Transverse colon (tissue), 4 donors: Measurements from ENCODE around the gene CFAP300. TPM values are rescaled to one million over a fixed set of nuclear protein-coding genes. Genes with fewer than 3 reads are reported as not detected.

Experiments used
- DNase-seq: peaks from one replicate; pipeline ENCODE4 v3.0.0-alpha.2; 2019
- H3K27ac ChIP-seq, 4 donors: fragments of 200-600 bp; sonication (generic); 2 replicates each; pipeline ENCODE4 v1.5.1; 2016 to 2018; ENCODE audit warnings: inconsistent platforms in 4 of 4
- H3K27me3 ChIP-seq: fragments of 200-600 bp; sonication (generic); 2 replicates; pipeline ENCODE4 v1.5.1; 2017; ENCODE audit warnings: inconsistent platforms
- H3K36me3 ChIP-seq, 4 donors: fragments of 200-600 bp; sonication (generic); 2 replicates each; pipeline ENCODE4 v1.5.1; 2017 to 2019; ENCODE audit warnings: inconsistent platforms in 4 of 4
- H3K4me1 ChIP-seq, 4 donors: fragments of 200-600 bp; sonication (generic); 2 replicates each; pipeline ENCODE4 v1.5.1; 2017 to 2020; ENCODE audit warnings: inconsistent platforms in 4 of 4
- H3K4me3 ChIP-seq, 4 donors: fragments of 200-600 bp; sonication (generic); 1 replicate in 1 of 4; 2 replicates in 3 of 4; pipeline versions ENCODE4 v1.5.1 to v1.6.1; 2017 to 2019; ENCODE audit warnings: inconsistent platforms in 4 of 4
- H3K9me3 ChIP-seq, 2 donors: fragments of 200-600 bp; sonication (generic); 2 replicates each; pipeline ENCODE4 v1.5.1; 2017 to 2019; ENCODE audit warnings: inconsistent platforms in 2 of 2
- CTCF ChIP-seq, 5 experiments: fragments of 200-600 bp in 3 of 5; fragments of 450-650 bp in 2 of 5; sonication (generic) in 3 of 5; IDR thresholded peaks; 1 replicate in 2 of 5; 2 replicates in 3 of 5; pipeline ENCODE4 v1.5.1; 2016 to 2017; ENCODE audit warnings: antibody characterized with exemption in 5 of 5, inconsistent platforms in 3 of 5, mild to moderate bottlenecking in 2 of 5, moderate library complexity in 1 of 5
- EP300 ChIP-seq: sonication (generic); formaldehyde crosslinking; IDR thresholded peaks from one replicate; pipeline ENCODE4 v1.6.1; 2017; ENCODE audit warnings: antibody characterized with exemption, low read depth
- POLR2A ChIP-seq: fragments of 450-650 bp; IDR thresholded peaks from one replicate; pipeline ENCODE4 v1.6.1; 2016; ENCODE audit warnings: antibody characterized with exemption, mild to moderate bottlenecking, moderate library complexity
- POLR2AphosphoS5 ChIP-seq, 3 donors: sonication (generic); formaldehyde crosslinking; IDR thresholded peaks; one replicate each; pipeline ENCODE4 v1.6.1; 2016; ENCODE audit warnings: antibody characterized with exemption in 3 of 3
- WGBS, 2 donors: methylation state at CpG; one replicate each; pipeline ENCODE4 v1.1.5; 2018; ENCODE audit warnings: low coverage in 1 of 2; 5-methylcytosine and 5-hydroxymethylcytosine counted together
- in situ Hi-C, 4 donors: fragments of 200-750 bp; cut with MboI; loops; one replicate each; pipeline versions ENCODE4 v1.15.0 to v1.15.1; 2017; ENCODE audit warnings: low sequenced_read_pairs in 3 of 4, low pct_ligation_motif_present in 1 of 4, low pct_unique_long_range_greater_than_20kb in 1 of 4
- intact Hi-C: fragments of 100-400 bp; cut with DNase I; formaldehyde crosslinking; loops from one replicate; pipeline ENCODE4 v1.15.1; 2023; ENCODE audit warnings: low total_unique reads
- total RNA-seq, 4 donors: library from RNA; depleted of rRNA; stranded (reverse); fragments of >200 nt; gene quantifications; one replicate each; pipeline ENCODE4 v1.1.0, GENCODE V29; 2016

Gene CFAP300
- total RNA-seq, 4 donors from 2014 or later, result 0.79 to 33.2 (median 2.2) TPM; not detected in 1

- H3K36me3 ChIP-seq, result no peaks in the 10 kb centered on the region
- TF ChIP-seq POLR2A (no peak), POLR2AphosphoS5 (IDR thresholded peaks at IDR 0.05) (no peak), EP300 (no peak), CTCF (IDR thresholded peaks at IDR 0.05) (no peak)
- no peak overlapping the region for H3K4me3 ChIP-seq
- no peaks in the 10 kb centered on the region for H3K27me3 ChIP-seq
- in situ Hi-C loops, result no loop called here
- no peak overlapping the region for H3K27ac ChIP-seq
- H3K4me1 ChIP-seq, result no peaks in the 10 kb centered on the region
- 93 to 95% methylated on average over 2 of the region's 2 CpGs for WGBS, 2 donors
- DNase-seq, result no peak
- H3K9me3 ChIP-seq, result no peaks in the 10 kb centered on the region
- intact Hi-C loops, result no loop called here
These were observed 14.9 kb downstream of the CFAP300 start for GRCh38 chr11:102062106-102062505.

- TF ChIP-seq POLR2A, result no peak
- no peak for TF ChIP-seq EP300
- no peak for TF ChIP-seq CTCF (IDR thresholded peaks at IDR 0.05)
- TF ChIP-seq POLR2AphosphoS5 (IDR thresholded peaks at IDR 0.05), result no peak
- intact Hi-C loops (no loop called here), in situ Hi-C loops (no loop called here)
- Histone ChIP-seq H3K9me3 (no peaks in the 10 kb centered on the region), H3K4me3 (no peak overlapping the region), H3K27me3 (no peaks in the 10 kb centered on the region), H3K36me3 (no peaks in the 10 kb centered on the region), H3K27ac (no peak overlapping the region), H3K4me1 (no peaks in the 10 kb centered on the region)
- no peak for DNase-seq
- 80 to 96% methylated on average over 1 to 2 of the region's 2 CpGs for WGBS, 2 donors
These were observed 17.1 kb downstream of the CFAP300 start for GRCh38 chr11:102064316-102064715.

- TF ChIP-seq POLR2AphosphoS5 (IDR thresholded peaks at IDR 0.05) (no peak), EP300 (no peak), CTCF (IDR thresholded peaks at IDR 0.05) (no peak), POLR2A (no peak)
- WGBS, 2 donors, result 0 to 78% methylated on average over 1 of the region's 1 CpG
- H3K4me1 ChIP-seq, result no peaks in the 10 kb centered on the region
- H3K9me3 ChIP-seq, result peaks cover 19 to 22% of the 10 kb centered on the region in 2 donors
- no peak for DNase-seq
- no peak overlapping the region for H3K27ac ChIP-seq
- no peaks in the 10 kb centered on the region for H3K27me3 ChIP-seq
- H3K4me3 ChIP-seq, result no peak overlapping the region
- intact Hi-C loops, result no loop called here
- no peaks in the 10 kb centered on the region for H3K36me3 ChIP-seq
- in situ Hi-C loops, result no loop called here
These were observed 23.5 kb downstream of the CFAP300 start for GRCh38 chr11:102070766-102071165.

- no peak for DNase-seq
- in situ Hi-C loops, result no loop called here
- no peak overlapping the region for H3K27ac ChIP-seq
- H3K27me3 ChIP-seq, result no peaks in the 10 kb centered on the region
- no peaks in the 10 kb centered on the region for H3K4me1 ChIP-seq
- peaks cover 19 to 22% of the 10 kb centered on the region in 2 donors for H3K9me3 ChIP-seq
- no peaks in the 10 kb centered on the region for H3K36me3 ChIP-seq
- 84% methylated on average over 1 of the region's 1 CpG; no CpG with 5 or more reads in 1 of the 2 donors for WGBS, 2 donors
- no peak overlapping the region for H3K4me3 ChIP-seq
- TF ChIP-seq POLR2AphosphoS5 (IDR thresholded peaks at IDR 0.05) (no peak), EP300 (no peak), POLR2A (no peak), CTCF (IDR thresholded peaks at IDR 0.05) (no peak)
- intact Hi-C loops, result no loop called here
These were observed 24.5 kb downstream of the CFAP300 start for GRCh38 chr11:102071497-102072472.
